B cell (primary cell): ENCODE measurements around the gene UBQLN3.

Experiments used
- EZH2 ChIP-seq: IDR thresholded peaks from 2 replicates; pipeline ENCODE4 v1.6.1; 2012; ENCODE audit warnings: borderline replicate concordance, low read depth, mild to moderate bottlenecking, moderate library complexity, low read length; ENCODE audit not compliant: insufficient read depth, poor library complexity, severe bottlenecking
- TF ChIP-seq, protein P1 (sequence below): fragments of 200-600 bp; IDR thresholded peaks from one replicate; pipeline ENCODE4 v1.8.0; 2022; ENCODE audit warnings: antibody characterized with exemption, mild to moderate bottlenecking

DNA sequence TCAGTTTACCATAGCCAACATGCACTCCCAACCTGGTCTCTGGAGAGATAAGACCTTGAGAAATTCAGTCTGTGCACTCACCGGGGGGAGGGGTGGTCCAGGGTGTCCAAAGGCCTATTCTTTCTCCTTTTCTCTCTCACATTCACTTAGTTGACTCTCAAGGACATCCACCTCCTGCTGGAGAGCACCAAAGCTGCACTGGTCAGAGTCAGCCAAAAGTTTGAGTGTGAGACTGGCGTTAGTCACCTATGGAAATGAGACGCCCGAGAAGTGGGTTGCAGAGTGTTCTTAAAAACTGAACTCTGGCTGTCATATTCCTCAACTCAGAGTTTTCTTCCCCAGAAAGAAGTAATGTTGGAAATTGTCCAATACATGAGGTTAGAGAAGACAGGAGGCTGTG is 11.8 kb upstream of the UBQLN3 start:
- TF ChIP-seq, protein P1, sequence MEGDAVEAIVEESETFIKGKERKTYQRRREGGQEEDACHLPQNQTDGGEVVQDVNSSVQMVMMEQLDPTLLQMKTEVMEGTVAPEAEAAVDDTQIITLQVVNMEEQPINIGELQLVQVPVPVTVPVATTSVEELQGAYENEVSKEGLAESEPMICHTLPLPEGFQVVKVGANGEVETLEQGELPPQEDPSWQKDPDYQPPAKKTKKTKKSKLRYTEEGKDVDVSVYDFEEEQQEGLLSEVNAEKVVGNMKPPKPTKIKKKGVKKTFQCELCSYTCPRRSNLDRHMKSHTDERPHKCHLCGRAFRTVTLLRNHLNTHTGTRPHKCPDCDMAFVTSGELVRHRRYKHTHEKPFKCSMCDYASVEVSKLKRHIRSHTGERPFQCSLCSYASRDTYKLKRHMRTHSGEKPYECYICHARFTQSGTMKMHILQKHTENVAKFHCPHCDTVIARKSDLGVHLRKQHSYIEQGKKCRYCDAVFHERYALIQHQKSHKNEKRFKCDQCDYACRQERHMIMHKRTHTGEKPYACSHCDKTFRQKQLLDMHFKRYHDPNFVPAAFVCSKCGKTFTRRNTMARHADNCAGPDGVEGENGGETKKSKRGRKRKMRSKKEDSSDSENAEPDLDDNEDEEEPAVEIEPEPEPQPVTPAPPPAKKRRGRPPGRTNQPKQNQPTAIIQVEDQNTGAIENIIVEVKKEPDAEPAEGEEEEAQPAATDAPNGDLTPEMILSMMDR: no peak
- TF ChIP-seq EZH2: no peak
